ENCODE results near the gene BEAN1.

- no peak for TF ChIP-seq CTCF (IDR thresholded peaks at IDR 0.05)
- TF ChIP-seq POLR2A (IDR thresholded peaks at IDR 0.05) = no peak
These were observed 42.3 kb downstream of the BEAN1 start for GRCh38 chr16:66469291-66469946.

Data from Peyer's patch (tissue), 4 donors.